Liver (tissue), 9 donors: ENCODE measurements around the gene AP3B1. TPM values are rescaled to one million over a fixed set of nuclear protein-coding genes. Genes with fewer than 3 reads are reported as not detected.

Experiments
- DNase-seq: peaks from one replicate; pipeline ENCODE4 v3.0.0-alpha.2; 2017; ENCODE audit warnings: low spot score
- H3K27ac ChIP-seq, 2 donors: one replicate each; pipeline ENCODE4 v1.7.0; 2013; ENCODE audit warnings: inconsistent platforms in 2 of 2, low read length in 2 of 2, control low read depth in 1 of 2, low read depth in 1 of 2, mild to moderate bottlenecking in 1 of 2
- H3K27me3 ChIP-seq, 4 donors: one replicate each; pipeline versions ENCODE4 v1.6.1 to v1.7.0; 2013; ENCODE audit warnings: low read length in 3 of 4, inconsistent platforms in 1 of 4, mild to moderate bottlenecking in 1 of 4, moderate library complexity in 1 of 4; ENCODE audit not compliant: control insufficient read depth in 4 of 4, insufficient read depth in 4 of 4
- H3K36me3 ChIP-seq, 4 donors: one replicate each; pipeline versions ENCODE4 v1.6.1 to v1.7.0; 2013; ENCODE audit warnings: low read length in 3 of 4, mild to moderate bottlenecking in 3 of 4, low read depth in 1 of 4, moderate library complexity in 1 of 4; ENCODE audit not compliant: control insufficient read depth in 4 of 4, insufficient read depth in 3 of 4
- H3K4me1 ChIP-seq, 4 donors: one replicate each; pipeline versions ENCODE4 v1.6.1 to v1.7.0; 2013; ENCODE audit warnings: low read length in 3 of 4, mild to moderate bottlenecking in 3 of 4, moderate library complexity in 1 of 4; ENCODE audit not compliant: control insufficient read depth in 4 of 4, insufficient read depth in 4 of 4
- H3K4me3 ChIP-seq, 3 donors: one replicate each; pipeline versions ENCODE4 v1.6.1 to v1.7.0; 2013; ENCODE audit warnings: low read length in 3 of 3, control low read depth in 1 of 3, low read depth in 1 of 3, mild to moderate bottlenecking in 1 of 3
- H3K9ac ChIP-seq, 2 donors: one replicate each; pipeline ENCODE4 v1.7.0; 2013; ENCODE audit warnings: low read length in 2 of 2, mild to moderate bottlenecking in 2 of 2, moderate library complexity in 2 of 2, control low read depth in 1 of 2, low read depth in 1 of 2
- H3K9me3 ChIP-seq, 4 donors: one replicate each; pipeline versions ENCODE4 v1.6.1 to v1.7.0; 2013; ENCODE audit warnings: low read length in 3 of 4; ENCODE audit not compliant: control insufficient read depth in 4 of 4
- ATF3 ChIP-seq: IDR thresholded peaks from 2 replicates; pipeline ENCODE4 v1.6.1; 2016; ENCODE audit warnings: antibody characterized with exemption
- CTCF ChIP-seq: fragments of 150-350 bp; IDR thresholded peaks from 2 replicates; pipeline ENCODE4 v1.5.1; 2017; ENCODE audit warnings: improper control_type of control experiment, low read depth, low read length; ENCODE audit not compliant: missing input control
- EGR1 ChIP-seq, 2 donors: IDR thresholded peaks; 2 replicates each; pipeline ENCODE4 v1.6.1; 2016 to 2018; ENCODE audit warnings: antibody characterized with exemption in 2 of 2, low read depth in 2 of 2
- FOXA1 ChIP-seq: IDR thresholded peaks from 2 replicates; pipeline ENCODE4 v1.6.1; 2016; ENCODE audit warnings: antibody characterized with exemption
- FOXA2 ChIP-seq: IDR thresholded peaks from 2 replicates; pipeline ENCODE4 v1.6.1; 2016; ENCODE audit warnings: antibody characterized with exemption
- GABPA ChIP-seq, 2 donors: IDR thresholded peaks in 1 of 2; conservative IDR thresholded peaks in 1 of 2; 2 replicates each; pipeline ENCODE4 v1.6.1; 2016; ENCODE audit warnings: antibody characterized with exemption in 2 of 2, mild to moderate bottlenecking in 1 of 2, moderate library complexity in 1 of 2
- HNF4A ChIP-seq, 2 donors: conservative IDR thresholded peaks; 2 replicates each; pipeline ENCODE4 v1.6.1; 2016; ENCODE audit warnings: antibody characterized with exemption in 2 of 2, mild to moderate bottlenecking in 2 of 2
- HNF4G ChIP-seq: IDR thresholded peaks from 2 replicates; pipeline ENCODE4 v1.6.1; 2016; ENCODE audit warnings: antibody characterized with exemption
- JUND ChIP-seq, 2 donors: IDR thresholded peaks; 2 replicates each; pipeline ENCODE4 v1.6.1; 2016; ENCODE audit warnings: antibody characterized with exemption in 2 of 2
- NR2F2 ChIP-seq: IDR thresholded peaks from 2 replicates; pipeline ENCODE4 v1.6.1; 2016; ENCODE audit warnings: antibody characterized with exemption
- RAD21 ChIP-seq, 2 donors: IDR thresholded peaks; 2 replicates each; pipeline ENCODE4 v1.6.1; 2016; ENCODE audit warnings: antibody characterized with exemption in 2 of 2, mild to moderate bottlenecking in 2 of 2
- REST ChIP-seq: IDR thresholded peaks from 2 replicates; pipeline ENCODE4 v1.6.1; 2016; ENCODE audit warnings: antibody characterized with exemption, mild to moderate bottlenecking
- RXRA ChIP-seq, 2 donors: IDR thresholded peaks; 2 replicates each; pipeline ENCODE4 v1.6.1; 2017 to 2018; ENCODE audit warnings: antibody characterized with exemption in 2 of 2, mild to moderate bottlenecking in 1 of 2
- SP1 ChIP-seq: IDR thresholded peaks from 2 replicates; pipeline ENCODE4 v1.6.1; 2018; ENCODE audit warnings: antibody characterized with exemption, mild to moderate bottlenecking
- TAF1 ChIP-seq: conservative IDR thresholded peaks from 2 replicates; pipeline ENCODE4 v1.6.1; 2016; ENCODE audit warnings: antibody characterized with exemption, mild to moderate bottlenecking
- YY1 ChIP-seq: IDR thresholded peaks from 2 replicates; pipeline ENCODE4 v1.6.1; 2016; ENCODE audit warnings: antibody characterized with exemption, mild to moderate bottlenecking
- ZBTB33 ChIP-seq: IDR thresholded peaks from 2 replicates; pipeline ENCODE4 v1.6.1; 2016; ENCODE audit warnings: antibody characterized with exemption
- WGBS: extraction: QIAGEN DNeasy Blood & Tissue Kit; methylation state at CpG from one replicate; pipeline ENCODE4 v1.1.7; 2013; 5-methylcytosine and 5-hydroxymethylcytosine counted together
- polyA plus RNA-seq, 2 donors: library from polyadenylated mRNA; stranded (reverse) in 1 of 2; unstranded in 1 of 2; fragments of 200-250 nt in 1 of 2; fragments of >200 nt in 1 of 2; fragmentation: Nextera tagmentation in 1 of 2; extraction: Ambion mirVana in 1 of 2; gene quantifications; one replicate each; pipeline versions ENCODE4 v1.2.1 to v1.2.3, GENCODE V29; 2013 to 2015
- total RNA-seq, 2 donors: library from RNA; depleted of rRNA; stranded (reverse); fragments of >200 nt; gene quantifications; one replicate each; pipeline ENCODE4 v1.2.3, GENCODE V29; 2014
- donor health status: healthy.
- donor health status: healthy.
- donor health status: healthy.
- donor health status: healthy.
- donor health status: healthy.

The AP3B1 gene
- total and polyA plus RNA-seq, 4 donors, result 8.2 to 23.1 (median 14.4) TPM

- no peak for DNase-seq
- H3K4me1 ChIP-seq, result peaks cover 3 to 31% (median 24%) of the 10 kb centered on the region in 4 donors
- H3K4me3 ChIP-seq, result no peak overlapping the region
- 98% methylated on average over 7 of the region's 7 CpGs for WGBS
- H3K9me3 ChIP-seq, result no peaks in the 10 kb centered on the region
- no peaks in the 10 kb centered on the region for H3K36me3 ChIP-seq
- no peaks in the 10 kb centered on the region for H3K27me3 ChIP-seq
- no peak overlapping the region for H3K9ac ChIP-seq
- no peak overlapping the region for H3K27ac ChIP-seq
- TF ChIP-seq EGR1 (IDR thresholded peaks at IDR 0.05; ENCODE audit: low read depth in 2 of 2), result no peak
- TF ChIP-seq ATF3, result no peak
- TF ChIP-seq SP1, result no peak
- no peak for TF ChIP-seq CTCF
- TF ChIP-seq RAD21 (IDR thresholded peaks at IDR 0.05), result no peak
- TF ChIP-seq NR2F2, result no peak
These were observed 288.0 kb downstream of the AP3B1 start for GRCh38 chr5:78006449-78006848.

GRCh38 chr5:78005021-78005785 is 289.3 kb downstream of the AP3B1 start:
- Histone ChIP-seq H3K4me1 (peaks cover 0 to 26% (median 22%) of the 10 kb centered on the region in 4 donors), H3K9me3 (no peaks in the 10 kb centered on the region), H3K27ac (no peak overlapping the region), H3K36me3 (no peaks in the 10 kb centered on the region), H3K27me3 (no peaks in the 10 kb centered on the region), H3K4me3 (no peak overlapping the region), H3K9ac (no peak overlapping the region)
- TF ChIP-seq GABPA (IDR thresholded peaks at IDR 0.05 in 1 of 2, conservative IDR thresholded peaks at IDR 0.05 in 1 of 2), result no peak
- TF ChIP-seq ZBTB33, result no peak
- TF ChIP-seq SP1, result no peak
- no peak for TF ChIP-seq RAD21 (IDR thresholded peaks at IDR 0.05)
- TF ChIP-seq HNF4A (conservative IDR thresholded peaks at IDR 0.05), result no peak
- no peak for TF ChIP-seq FOXA1
- DNase-seq, result no peak
- WGBS, result 80% methylated on average over 5 of the region's 5 CpGs

GRCh38 chr5:78004559-78004958 is 289.9 kb downstream of the AP3B1 start:
- WGBS, result 99% methylated on average over 1 of the region's 1 CpG
- H3K9me3 ChIP-seq, result no peaks in the 10 kb centered on the region
- H3K27me3 ChIP-seq, result no peaks in the 10 kb centered on the region
- peaks cover 0 to 21% (median 18%) of the 10 kb centered on the region in 4 donors for H3K4me1 ChIP-seq
- H3K9ac ChIP-seq, result no peak overlapping the region
- H3K27ac ChIP-seq, result no peak overlapping the region
- no peak for TF ChIP-seq SP1
- TF ChIP-seq RAD21 (IDR thresholded peaks at IDR 0.05), result no peak
- TF ChIP-seq HNF4A (conservative IDR thresholded peaks at IDR 0.05), result no peak
- TF ChIP-seq CTCF, result no peak
- TF ChIP-seq FOXA1, result no peak
- no peak for TF ChIP-seq RXRA (IDR thresholded peaks at IDR 0.05)
- no peak for TF ChIP-seq JUND (IDR thresholded peaks at IDR 0.05)
- no peak for TF ChIP-seq GABPA (IDR thresholded peaks at IDR 0.05 in 1 of 2, conservative IDR thresholded peaks at IDR 0.05 in 1 of 2)
- TF ChIP-seq TAF1, result no peak
- no peak for TF ChIP-seq HNF4G
- no peak for TF ChIP-seq YY1
- TF ChIP-seq REST, result no peak
- no peak for TF ChIP-seq FOXA2
- TF ChIP-seq EGR1 (IDR thresholded peaks at IDR 0.05; ENCODE audit: low read depth in 2 of 2), result no peak
- no peak for DNase-seq
- no peak overlapping the region for H3K4me3 ChIP-seq
- H3K36me3 ChIP-seq, result no peaks in the 10 kb centered on the region
